Breast epithelium (tissue), 3 donors: ENCODE data around the gene GSC.

ENCODE experiments used
- POLR2A ChIP-seq: fragments of 450-650 bp; IDR thresholded peaks from one replicate; pipeline ENCODE4 v1.6.1; 2016; ENCODE audit warnings: antibody characterized with exemption, mild to moderate bottlenecking, moderate library complexity
- POLR2AphosphoS5 ChIP-seq, 3 donors: sonication (generic); formaldehyde crosslinking; IDR thresholded peaks; one replicate each; pipeline ENCODE4 v1.6.1; 2017; ENCODE audit warnings: antibody characterized with exemption in 3 of 3

- no peak for TF ChIP-seq POLR2A
- TF ChIP-seq POLR2AphosphoS5 (IDR thresholded peaks at IDR 0.05), result no peak
Observed at GRCh38 chr14:94771906-94772490, 2.1 kb upstream of the GSC start.
